Cardiac ventricle fibroblast (primary cell): ENCODE results near the gene NELFE. TPM values are rescaled to one million over a fixed set of nuclear protein-coding genes. Genes with fewer than 3 reads are reported as not detected.

ENCODE experiments used
- total RNA-seq: library from RNA; depleted of rRNA; stranded (reverse); fragments of >200 nt; gene quantifications from 2 replicates; pipeline ENCODE4 v1.2.3, GENCODE V29; 2015

The NELFE gene, protein sequence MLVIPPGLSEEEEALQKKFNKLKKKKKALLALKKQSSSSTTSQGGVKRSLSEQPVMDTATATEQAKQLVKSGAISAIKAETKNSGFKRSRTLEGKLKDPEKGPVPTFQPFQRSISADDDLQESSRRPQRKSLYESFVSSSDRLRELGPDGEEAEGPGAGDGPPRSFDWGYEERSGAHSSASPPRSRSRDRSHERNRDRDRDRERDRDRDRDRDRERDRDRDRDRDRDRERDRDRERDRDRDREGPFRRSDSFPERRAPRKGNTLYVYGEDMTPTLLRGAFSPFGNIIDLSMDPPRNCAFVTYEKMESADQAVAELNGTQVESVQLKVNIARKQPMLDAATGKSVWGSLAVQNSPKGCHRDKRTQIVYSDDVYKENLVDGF
- 55.8 and 57.5 TPM in 2 replicates for total RNA-seq

DNA sequence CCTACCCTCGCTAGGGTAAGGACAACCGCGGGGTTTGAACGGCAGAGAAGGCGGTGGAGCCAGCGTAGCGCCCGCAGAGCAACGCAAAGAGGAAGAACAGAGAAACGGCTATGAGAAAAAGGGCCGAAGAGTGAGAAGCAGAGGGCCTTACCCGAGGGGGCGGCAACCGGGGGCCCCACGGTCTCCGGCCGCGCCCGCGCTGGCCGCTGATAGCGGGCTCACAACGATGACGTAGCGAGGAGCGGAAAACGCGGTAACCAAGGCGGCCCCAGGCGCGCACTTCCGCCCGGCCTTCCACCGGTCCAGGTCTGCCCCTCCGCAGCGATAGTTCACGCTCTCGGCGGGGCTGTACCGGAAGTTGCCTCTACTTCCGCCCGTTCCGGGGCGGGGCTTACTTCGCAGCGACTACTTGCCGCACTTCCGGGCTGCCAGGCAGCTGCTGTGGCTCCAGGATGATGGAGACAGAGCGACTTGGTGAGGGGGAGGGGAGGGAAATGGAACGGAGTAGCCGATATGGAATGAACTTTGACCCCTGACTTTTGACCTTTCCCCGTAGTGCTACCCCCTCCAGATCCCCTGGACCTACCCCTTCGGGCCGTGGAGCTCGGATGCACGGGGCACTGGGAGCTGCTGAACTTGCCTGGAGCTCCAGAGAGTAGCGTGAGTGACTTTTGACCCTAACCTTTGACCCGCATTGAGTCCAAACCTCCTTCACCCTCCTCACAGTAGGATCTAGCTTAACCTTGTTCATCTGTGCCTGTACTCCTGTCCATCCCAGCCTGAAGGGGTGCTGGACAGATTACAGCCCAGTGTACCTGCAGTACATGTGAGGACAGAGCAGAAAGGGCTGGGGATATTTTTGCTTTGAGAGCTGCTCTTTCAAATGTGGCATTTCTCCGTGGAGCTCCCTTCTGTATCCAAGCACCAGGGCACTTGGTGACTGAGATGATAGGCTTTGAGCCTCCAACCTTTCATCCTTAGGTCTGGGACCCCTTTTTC is at the start of gene NELFE, which contains the start of gene SKIC2:
Gene NELFE, minus strand, starts transcription at position 231 of the 999 bp plus-strand sequence. CDS start 525 bp downstream, outside the sequence.
Gene SKIC2, plus strand, starts transcription at position 435 of the 999 bp plus-strand sequence. Its CDS starts 18 bp downstream, at position 453.

DNA sequence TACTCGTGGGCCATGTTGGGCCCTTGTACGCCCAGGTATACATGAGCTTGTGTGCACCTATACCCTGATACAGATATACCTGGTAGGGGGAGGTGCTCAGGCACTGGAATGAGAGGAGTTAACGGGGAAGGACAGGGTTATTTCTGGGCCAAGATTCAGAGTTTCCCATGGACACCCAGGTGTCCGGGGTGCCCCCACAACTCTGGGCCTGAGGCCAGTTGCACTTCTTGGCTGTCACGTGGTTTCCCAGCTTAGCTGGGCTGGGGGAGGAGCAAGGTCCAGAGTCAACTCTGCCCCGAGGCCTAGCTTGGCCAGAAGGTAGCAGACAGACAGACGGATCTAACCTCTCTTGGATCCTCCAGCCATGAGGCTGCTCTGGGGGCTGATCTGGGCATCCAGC is 23.0 kb upstream of the NELFE start, which contains the start of gene C4A:
Gene C4A, plus strand, starts transcription at position 314 of the 400 bp plus-strand sequence. Its CDS starts 51 bp downstream, at position 365.

DNA sequence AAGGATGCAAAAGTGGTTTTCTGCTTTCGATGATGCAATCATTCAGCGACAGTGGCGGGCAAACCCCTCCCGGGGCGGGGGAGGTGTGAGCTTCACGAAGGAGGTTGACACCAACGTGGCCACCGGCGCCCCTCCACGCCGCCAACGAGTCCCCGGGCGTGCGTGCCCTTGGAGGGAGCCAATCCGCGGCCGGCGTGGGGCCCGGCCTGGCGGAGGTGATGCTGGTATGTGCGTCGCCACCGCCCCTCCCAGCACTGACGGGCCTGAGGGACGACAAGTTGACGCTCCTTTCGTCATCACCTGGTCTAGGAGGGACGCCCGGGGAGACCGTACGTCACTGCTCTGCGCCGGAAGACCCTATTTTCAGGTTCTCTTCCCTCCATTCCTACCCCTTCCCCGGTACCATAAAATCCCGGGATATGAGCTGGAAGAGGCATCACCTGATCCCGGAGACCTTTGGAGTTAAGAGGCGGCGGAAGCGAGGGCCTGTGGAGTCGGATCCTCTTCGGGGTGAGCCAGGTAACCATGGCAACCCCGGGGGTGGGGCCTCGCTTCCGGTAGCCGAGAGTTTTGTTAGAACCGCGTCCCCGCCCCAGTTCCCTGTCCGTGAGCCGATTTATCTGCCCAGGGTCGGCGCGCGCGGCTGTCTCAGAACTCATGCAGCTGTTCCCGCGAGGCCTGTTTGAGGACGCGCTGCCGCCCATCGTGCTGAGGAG is 13.4 kb upstream of the NELFE start, which contains the start of gene DXO:
Gene DXO, minus strand, starts transcription at position 146 of the 716 bp plus-strand sequence. CDS start 463 bp downstream, outside the sequence.

DNA sequence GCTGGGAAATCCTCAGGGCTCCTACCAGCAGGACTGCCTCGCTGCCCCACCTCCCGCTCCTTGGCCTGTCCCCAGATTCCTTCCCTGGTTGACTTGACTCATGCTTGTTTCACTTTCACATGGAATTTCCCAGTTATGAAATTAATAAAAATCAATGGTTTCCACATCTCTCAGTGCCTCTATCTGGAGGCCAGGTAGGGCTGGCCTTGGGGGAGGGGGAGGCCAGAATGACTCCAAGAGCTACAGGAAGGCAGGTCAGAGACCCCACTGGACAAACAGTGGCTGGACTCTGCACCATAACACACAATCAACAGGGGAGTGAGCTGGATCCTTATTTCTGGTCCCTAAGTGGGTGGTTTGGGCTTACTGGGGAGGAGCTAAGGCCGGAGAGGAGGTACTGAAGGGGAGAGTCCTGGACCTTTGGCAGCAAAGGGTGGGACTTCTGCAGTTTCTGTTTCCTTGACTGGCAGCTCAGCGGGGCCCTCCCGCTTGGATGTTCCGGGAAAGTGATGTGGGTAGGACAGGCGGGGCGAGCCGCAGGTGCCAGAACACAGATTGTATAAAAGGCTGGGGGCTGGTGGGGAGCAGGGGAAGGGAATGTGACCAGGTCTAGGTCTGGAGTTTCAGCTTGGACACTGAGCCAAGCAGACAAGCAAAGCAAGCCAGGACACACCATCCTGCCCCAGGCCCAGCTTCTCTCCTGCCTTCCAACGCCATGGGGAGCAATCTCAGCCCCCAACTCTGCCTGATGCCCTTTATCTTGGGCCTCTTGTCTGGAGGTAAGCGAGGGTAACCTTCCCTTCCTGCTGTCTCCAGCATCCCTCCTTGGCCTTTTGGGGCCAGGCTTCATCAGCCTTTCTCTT is 13.0 kb downstream of the NELFE start, which contains the start of gene CFB:
Gene CFB, plus strand, starts transcription at position 589 of the 863 bp plus-strand sequence. Its CDS starts 127 bp downstream, at position 716.

DNA sequence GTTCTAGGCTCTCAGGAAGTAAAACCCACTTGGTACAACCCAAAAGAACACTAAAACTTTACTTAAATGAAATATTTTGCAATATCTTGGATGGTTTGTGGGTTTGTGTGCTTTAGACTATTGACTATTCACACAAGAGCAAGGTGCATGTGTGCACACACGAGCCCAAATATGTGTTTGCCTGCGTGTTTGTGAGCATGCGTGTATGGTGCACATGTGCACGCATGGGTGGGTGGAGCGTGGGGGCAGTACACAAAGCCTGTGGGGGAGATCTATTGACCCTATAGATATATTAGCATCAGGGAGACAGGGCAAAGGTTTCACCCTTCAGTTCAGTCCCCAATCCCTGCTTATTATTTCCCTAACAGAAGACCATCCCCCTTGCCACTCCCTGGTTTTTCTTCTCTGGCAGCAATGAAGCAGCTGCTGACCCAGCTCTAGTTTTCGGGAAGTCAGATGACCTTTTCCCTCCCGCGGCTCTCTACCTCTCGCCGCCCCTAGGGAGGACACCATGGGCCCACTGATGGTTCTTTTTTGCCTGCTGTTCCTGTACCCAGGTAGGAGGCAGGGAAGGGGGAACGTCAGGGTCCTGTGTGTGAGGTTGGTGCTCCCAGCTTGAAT is 31.4 kb downstream of the NELFE start, which contains the start of gene C2:
Gene C2, plus strand, starts transcription at position 476 of the 621 bp plus-strand sequence. Its CDS starts 36 bp downstream, at position 512.

Other genes with a start within 250 kb of the NELFE start
- not detected in 2 replicates for gene LY6G6D, start 243.6 kb downstream of the NELFE start, total RNA-seq
- gene LY6G6C, start 237.2 kb downstream of the NELFE start, total RNA-seq: not detected in 2 replicates
- gene MPIG6B, start 235.6 kb downstream of the NELFE start, total RNA-seq: 0.06 TPM in 1 of 2 replicates, not detected in the other
- gene DDAH2, start 229.7 kb downstream of the NELFE start, total RNA-seq: 48.5 and 60.7 TPM in 2 replicates
- gene CLIC1, start 222.4 kb downstream of the NELFE start, total RNA-seq: 293 and 305 TPM in 2 replicates
- 1.6 and 4.2 TPM in 2 replicates for gene MSH5, start 219.0 kb downstream of the NELFE start, total RNA-seq
- gene SAPCD1, start 196.3 kb downstream of the NELFE start, total RNA-seq: 0.44 and 0.50 TPM in 2 replicates
- 0.10 and 0.12 TPM in 2 replicates for gene VWA7, start 181.6 kb downstream of the NELFE start, total RNA-seq
- 54.7 and 63.3 TPM in 2 replicates for gene VARS1, start 163.2 kb downstream of the NELFE start, total RNA-seq
- gene LSM2, start 152.0 kb downstream of the NELFE start, total RNA-seq: 36.0 and 38.2 TPM in 2 replicates
- 0.62 and 1.7 TPM in 2 replicates for gene HSPA1L, start 143.7 kb downstream of the NELFE start, total RNA-seq
- gene HSPA1A, start 143.4 kb downstream of the NELFE start, total RNA-seq: 93.9 and 97.6 TPM in 2 replicates
- 101 and 110 TPM in 2 replicates for gene HSPA1B, start 131.2 kb downstream of the NELFE start, total RNA-seq
- 36.7 and 43.2 TPM in 2 replicates for gene NEU1, start 96.2 kb downstream of the NELFE start, total RNA-seq
- gene SLC44A4, start 80.0 kb downstream of the NELFE start, total RNA-seq: not detected in 2 replicates
- 29.5 and 47.8 TPM in 2 replicates for gene EHMT2, start 61.3 kb downstream of the NELFE start, total RNA-seq
- gene ZBTB12, start 56.9 kb downstream of the NELFE start, total RNA-seq: 2.1 and 2.5 TPM in 2 replicates
- 10.4 and 16.9 TPM in 2 replicates for gene C2, start 31.3 kb downstream of the NELFE start, total RNA-seq
- 47.7 and 56.5 TPM in 2 replicates for gene CFB, start 12.9 kb downstream of the NELFE start, total RNA-seq
- gene SKIC2, start 204 bp upstream of the NELFE start, total RNA-seq: 24.6 and 28.9 TPM in 2 replicates
- 11.5 and 15.8 TPM in 2 replicates for gene DXO, start 13.2 kb upstream of the NELFE start, total RNA-seq
- gene C4A, start 23.1 kb upstream of the NELFE start, total RNA-seq: 39.7 and 65.0 TPM in 2 replicates
- gene C4B, start 55.8 kb upstream of the NELFE start, total RNA-seq: 25.2 and 46.6 TPM in 2 replicates
- 0.15 TPM in 1 of 2 replicates, not detected in the other for gene CYP21A2, start 79.4 kb upstream of the NELFE start, total RNA-seq
- gene TNXB, start 150.4 kb upstream of the NELFE start, total RNA-seq: 35.8 and 38.3 TPM in 2 replicates
- gene ATF6B, start 169.3 kb upstream of the NELFE start, total RNA-seq: 31.5 and 31.7 TPM in 2 replicates
- gene FKBPL, start 171.3 kb upstream of the NELFE start, total RNA-seq: 4.3 and 4.7 TPM in 2 replicates
- gene PRRT1, start 193.0 kb upstream of the NELFE start, total RNA-seq: 1.1 and 1.8 TPM in 2 replicates
- 9.5 and 18.3 TPM in 2 replicates for gene PPT2, start 195.2 kb upstream of the NELFE start, total RNA-seq
- gene EGFL8, start 205.6 kb upstream of the NELFE start, total RNA-seq: 0.12 and 0.29 TPM in 2 replicates
- 43.9 and 51.3 TPM in 2 replicates for gene AGPAT1, start 217.1 kb upstream of the NELFE start, total RNA-seq
- 27.9 and 29.6 TPM in 2 replicates for gene RNF5, start 219.4 kb upstream of the NELFE start, total RNA-seq
- gene AGER, start 225.3 kb upstream of the NELFE start, total RNA-seq: 0.50 and 1.4 TPM in 2 replicates
- gene PBX2, start 231.2 kb upstream of the NELFE start, total RNA-seq: 32.2 and 34.1 TPM in 2 replicates
- gene GPSM3, start 233.7 kb upstream of the NELFE start, total RNA-seq: 1.6 and 1.9 TPM in 2 replicates